ENCODE data around the gene CLK1.

DNA sequence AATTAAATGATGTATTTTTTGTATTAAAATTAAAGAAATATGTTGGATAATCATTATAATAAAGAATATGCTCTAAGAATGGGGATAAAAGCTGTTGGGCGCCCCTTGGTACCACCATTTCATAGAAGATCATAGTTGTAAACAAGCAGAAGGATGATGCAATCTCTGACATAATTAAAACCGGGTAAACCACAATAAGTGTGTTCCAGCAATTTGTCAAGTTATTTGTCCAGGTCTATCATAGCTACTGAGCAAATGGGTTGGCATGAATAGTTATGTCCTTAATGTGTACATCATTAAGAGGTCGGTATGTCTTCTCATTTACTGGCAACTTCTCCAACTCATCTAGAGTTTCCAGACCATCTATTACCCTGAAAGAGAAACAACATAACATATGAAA is 6.7 kb upstream of the CLK1 start:
- TF ChIP-seq, protein P1, sequence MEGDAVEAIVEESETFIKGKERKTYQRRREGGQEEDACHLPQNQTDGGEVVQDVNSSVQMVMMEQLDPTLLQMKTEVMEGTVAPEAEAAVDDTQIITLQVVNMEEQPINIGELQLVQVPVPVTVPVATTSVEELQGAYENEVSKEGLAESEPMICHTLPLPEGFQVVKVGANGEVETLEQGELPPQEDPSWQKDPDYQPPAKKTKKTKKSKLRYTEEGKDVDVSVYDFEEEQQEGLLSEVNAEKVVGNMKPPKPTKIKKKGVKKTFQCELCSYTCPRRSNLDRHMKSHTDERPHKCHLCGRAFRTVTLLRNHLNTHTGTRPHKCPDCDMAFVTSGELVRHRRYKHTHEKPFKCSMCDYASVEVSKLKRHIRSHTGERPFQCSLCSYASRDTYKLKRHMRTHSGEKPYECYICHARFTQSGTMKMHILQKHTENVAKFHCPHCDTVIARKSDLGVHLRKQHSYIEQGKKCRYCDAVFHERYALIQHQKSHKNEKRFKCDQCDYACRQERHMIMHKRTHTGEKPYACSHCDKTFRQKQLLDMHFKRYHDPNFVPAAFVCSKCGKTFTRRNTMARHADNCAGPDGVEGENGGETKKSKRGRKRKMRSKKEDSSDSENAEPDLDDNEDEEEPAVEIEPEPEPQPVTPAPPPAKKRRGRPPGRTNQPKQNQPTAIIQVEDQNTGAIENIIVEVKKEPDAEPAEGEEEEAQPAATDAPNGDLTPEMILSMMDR (IDR thresholded peaks at IDR 0.05): no peak
- TF ChIP-seq POLR2AphosphoS5 (IDR thresholded peaks at IDR 0.05; ENCODE audit: insufficient read depth in 1 of 2, low read depth in 1 of 2): no peak
